Activated CD4-positive, alpha-beta memory T cell treated with anti-CD3 and anti-CD28 coated beads for 36 hours (primary cell): ENCODE measurements around the gene FHIT. TPM values are rescaled to one million over a fixed set of nuclear protein-coding genes. Genes with fewer than 3 reads are reported as not detected.

Experiments
- CTCF ChIA-PET: fragments of 350-600 bp; sonication (Branson Sonifier 250); formaldehyde crosslinking; loops from one replicate; lab custom pipeline; 2021; ENCODE audit warnings: antibody characterized with exemption, inconsistent platforms; lab: Charles Lee
- POLR2A ChIA-PET: fragments of 350-600 bp; sonication (Branson Sonifier 250); formaldehyde crosslinking; loops from one replicate; lab custom pipeline; 2021; ENCODE audit warnings: antibody characterized with exemption; lab: Charles Lee
- DNase-seq: peaks from one replicate; pipeline ENCODE4 v3.0.0-alpha.2; 2020
- H3K27ac Mint-ChIP-seq: one replicate; pipeline ENCODE4 v1.8.0; 2021; ENCODE audit warnings: mixed read lengths
- H3K27me3 Mint-ChIP-seq: one replicate; pipeline ENCODE4 v1.8.0; 2021; ENCODE audit warnings: mixed read lengths
- H3K36me3 Mint-ChIP-seq: one replicate; pipeline ENCODE4 v1.8.0; 2021; ENCODE audit warnings: mixed read lengths
- H3K4me1 Mint-ChIP-seq: one replicate; pipeline ENCODE4 v1.8.0; 2021; ENCODE audit warnings: low read depth, mixed read lengths
- H3K4me3 Mint-ChIP-seq: one replicate; pipeline ENCODE4 v1.8.0; 2021; ENCODE audit warnings: mild to moderate bottlenecking, mixed read lengths
- H3K9me3 Mint-ChIP-seq: one replicate; pipeline ENCODE4 v1.8.0; 2021; ENCODE audit warnings: mixed read lengths
- intact Hi-C: fragments of 100-400 bp; cut with micrococcal nuclease; formaldehyde crosslinking; loops from one replicate; pipeline ENCODE4 v1.15.1; 2023
- total RNA-seq, 2 experiments: library from RNA; stranded (reverse); gene quantifications; one replicate each; pipeline ENCODE4 v1.2.3, GENCODE V29; 2021

The FHIT gene
- total RNA-seq, 2 experiments from 2014 or later: 7.2 to 8.7 TPM

DNA sequence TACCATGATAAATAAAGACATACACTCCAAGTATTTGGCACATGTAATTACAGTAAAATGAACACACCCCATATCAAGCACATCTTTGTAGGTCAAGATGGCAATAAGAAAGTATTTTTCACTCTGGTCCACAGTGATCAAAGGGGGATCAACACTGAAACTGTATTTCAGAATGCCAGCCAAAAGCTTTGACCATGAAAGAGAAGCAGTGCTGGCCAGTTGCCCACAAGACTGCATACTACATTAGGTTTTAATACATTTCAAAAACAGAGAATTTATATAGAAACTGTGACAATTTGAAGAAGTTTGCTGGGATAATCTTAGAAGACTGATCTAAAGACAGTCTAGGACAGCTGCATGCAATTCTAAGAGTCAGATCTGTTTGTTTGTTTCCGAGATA lies 1035.3 kb downstream of the FHIT start:
- H3K36me3 Mint-ChIP-seq: no peaks in the 10 kb centered on the region
- intact Hi-C loops: no loop called here
- H3K27ac Mint-ChIP-seq: no peak overlapping the region
- H3K4me3 Mint-ChIP-seq: no peak overlapping the region
- no peaks in the 10 kb centered on the region for H3K27me3 Mint-ChIP-seq
- no peaks in the 10 kb centered on the region for H3K4me1 Mint-ChIP-seq
- CTCF ChIA-PET: no interaction called here
- DNase-seq: no peak
- H3K9me3 Mint-ChIP-seq: no peaks in the 10 kb centered on the region
- POLR2A ChIA-PET: no interaction called here

DNA sequence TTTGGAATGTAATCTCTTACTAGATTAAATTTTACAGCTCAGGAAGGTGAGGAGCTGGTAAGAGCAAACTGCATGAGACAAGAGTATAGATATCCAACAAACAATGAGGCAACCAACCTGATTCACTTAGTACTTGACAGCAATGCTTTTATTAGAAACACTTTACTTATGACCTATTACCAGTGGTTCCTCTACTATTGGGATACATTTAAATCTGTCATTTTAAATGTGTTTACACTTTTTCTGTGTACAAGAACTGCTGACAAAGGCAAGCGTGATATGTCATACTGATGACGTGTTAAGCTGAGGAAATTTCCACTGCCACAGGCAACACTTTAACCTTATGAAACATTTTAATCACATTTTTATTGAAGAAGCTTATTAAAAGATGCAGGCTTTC lies 1043.3 kb downstream of the FHIT start:
- no peaks in the 10 kb centered on the region for H3K36me3 Mint-ChIP-seq
- ChIA-PET CTCF (interaction anchor here (0.7 kb wide), 1 partner anchor 230 kb away, joined by 3 read pairs; no protein-coding TSS in a partner anchor), POLR2A (no interaction called here)
- peaks cover 5% of the 10 kb centered on the region for H3K9me3 Mint-ChIP-seq
- H3K4me1 Mint-ChIP-seq: no peaks in the 10 kb centered on the region
- H3K4me3 Mint-ChIP-seq: no peak overlapping the region
- no peaks in the 10 kb centered on the region for H3K27me3 Mint-ChIP-seq
- no peak for DNase-seq
- H3K27ac Mint-ChIP-seq: no peak overlapping the region
- intact Hi-C loops: no loop called here

DNA sequence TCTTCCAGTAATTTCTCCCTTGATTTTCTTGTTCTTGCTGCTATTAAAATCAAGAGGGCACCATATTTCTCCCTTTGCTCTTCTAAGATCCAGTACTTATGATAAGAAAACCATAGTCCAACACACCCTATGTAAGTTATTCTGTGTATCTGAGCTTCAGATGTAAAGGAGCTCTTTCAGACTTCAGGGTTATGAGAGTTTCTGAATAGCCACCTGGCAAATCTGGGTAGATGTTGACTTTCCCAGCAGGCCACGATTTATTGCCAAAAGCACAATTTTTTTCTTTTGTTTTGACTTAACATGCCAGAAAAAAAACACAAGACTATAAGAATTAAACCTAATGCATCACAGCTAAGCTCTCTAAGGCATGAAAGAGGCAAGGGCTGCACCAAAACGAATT lies 1045.0 kb downstream of the FHIT start:
- H3K27ac Mint-ChIP-seq: no peak overlapping the region
- POLR2A ChIA-PET: no interaction called here
- H3K4me1 Mint-ChIP-seq: no peaks in the 10 kb centered on the region
- no peak overlapping the region for H3K4me3 Mint-ChIP-seq
- no peak for DNase-seq
- H3K27me3 Mint-ChIP-seq: no peaks in the 10 kb centered on the region
- CTCF ChIA-PET: no interaction called here
- no peaks in the 10 kb centered on the region for H3K36me3 Mint-ChIP-seq
- intact Hi-C loops: no loop called here
- peaks cover 5% of the 10 kb centered on the region for H3K9me3 Mint-ChIP-seq

DNA sequence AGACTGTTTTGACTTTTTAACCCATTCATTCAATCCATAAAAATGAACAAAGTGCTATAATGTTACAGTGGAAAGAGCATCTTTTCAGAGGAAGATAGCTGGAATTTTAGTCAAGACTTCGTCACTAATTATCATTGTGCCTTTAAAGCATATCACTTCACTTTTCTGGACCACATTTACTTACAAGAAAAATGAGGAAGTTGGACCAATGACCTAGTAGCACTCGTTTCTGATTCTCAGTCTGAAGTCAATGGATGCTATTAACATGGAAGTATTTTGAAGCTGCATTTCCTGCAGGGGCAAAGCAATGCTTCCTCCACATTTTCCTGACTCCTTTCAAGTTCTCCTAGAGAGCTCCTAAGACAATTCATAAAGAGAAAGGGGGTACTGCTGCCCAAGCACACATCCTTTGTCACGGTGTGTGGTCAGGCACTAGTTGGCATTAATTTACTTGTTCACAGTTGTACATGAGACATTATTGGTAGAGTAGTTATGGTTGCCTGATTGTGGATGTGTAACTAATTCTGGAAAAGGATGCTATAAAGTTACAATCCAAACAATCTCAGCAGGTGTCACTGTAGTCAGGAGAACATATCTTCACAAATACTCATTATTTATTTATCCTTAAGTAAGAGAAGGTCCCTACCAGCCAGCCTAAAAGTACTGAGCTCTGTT lies 1049.1 kb downstream of the FHIT start:
- Mint-ChIP-seq H3K27me3 (no peaks in the 10 kb centered on the region), H3K27ac (no peak overlapping the region), H3K9me3 (no peaks in the 10 kb centered on the region), H3K36me3 (no peaks in the 10 kb centered on the region), H3K4me1 (no peaks in the 10 kb centered on the region), H3K4me3 (no peak overlapping the region)
- ChIA-PET POLR2A (no interaction called here), CTCF (no interaction called here)
- intact Hi-C loops: no loop called here
- no peak for DNase-seq

GRCh38 chr3:60199306-60199705 lies 1051.9 kb downstream of the FHIT start:
- CTCF ChIA-PET: no interaction called here
- H3K4me3 Mint-ChIP-seq: no peak overlapping the region

DNA sequence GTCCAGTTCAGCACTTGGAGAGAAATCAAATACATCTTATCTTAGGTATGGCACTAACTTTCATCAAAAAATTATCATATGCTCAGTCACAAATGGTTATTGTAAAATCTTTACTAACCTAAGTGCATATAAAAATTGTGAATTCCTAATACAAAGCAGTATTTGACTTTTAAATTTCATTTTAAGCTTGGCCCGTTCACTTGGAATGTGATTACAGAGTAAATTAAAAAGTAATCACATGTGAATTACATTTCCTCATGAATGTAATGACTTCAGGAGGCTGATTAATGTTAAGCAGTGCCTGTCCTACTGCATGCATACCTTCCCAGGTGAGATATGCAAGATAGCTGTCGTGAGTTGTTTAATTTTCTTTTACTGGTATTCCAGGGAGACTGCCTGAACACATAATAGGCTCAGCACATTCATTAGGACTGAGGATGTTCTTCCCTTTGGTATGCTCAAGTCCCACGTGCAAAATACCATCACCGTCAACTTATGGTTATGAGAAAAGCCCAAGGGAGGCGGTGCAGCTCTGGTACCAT lies 1053.0 kb downstream of the FHIT start:
- Mint-ChIP-seq H3K36me3 (no peaks in the 10 kb centered on the region), H3K4me1 (no peaks in the 10 kb centered on the region)
- intact Hi-C loops: no loop called here

More at GRCh38 chr3:60199306-60199705, 1051.9 kb downstream of the FHIT start:
- Mint-ChIP-seq H3K27ac (no peak overlapping the region), H3K9me3 (peaks cover 5% of the 10 kb centered on the region), H3K4me1 (no peaks in the 10 kb centered on the region), H3K27me3 (no peaks in the 10 kb centered on the region), H3K36me3 (no peaks in the 10 kb centered on the region)
- intact Hi-C loops: no loop called here
- DNase-seq: no peak
- POLR2A ChIA-PET: no interaction called here

DNA sequence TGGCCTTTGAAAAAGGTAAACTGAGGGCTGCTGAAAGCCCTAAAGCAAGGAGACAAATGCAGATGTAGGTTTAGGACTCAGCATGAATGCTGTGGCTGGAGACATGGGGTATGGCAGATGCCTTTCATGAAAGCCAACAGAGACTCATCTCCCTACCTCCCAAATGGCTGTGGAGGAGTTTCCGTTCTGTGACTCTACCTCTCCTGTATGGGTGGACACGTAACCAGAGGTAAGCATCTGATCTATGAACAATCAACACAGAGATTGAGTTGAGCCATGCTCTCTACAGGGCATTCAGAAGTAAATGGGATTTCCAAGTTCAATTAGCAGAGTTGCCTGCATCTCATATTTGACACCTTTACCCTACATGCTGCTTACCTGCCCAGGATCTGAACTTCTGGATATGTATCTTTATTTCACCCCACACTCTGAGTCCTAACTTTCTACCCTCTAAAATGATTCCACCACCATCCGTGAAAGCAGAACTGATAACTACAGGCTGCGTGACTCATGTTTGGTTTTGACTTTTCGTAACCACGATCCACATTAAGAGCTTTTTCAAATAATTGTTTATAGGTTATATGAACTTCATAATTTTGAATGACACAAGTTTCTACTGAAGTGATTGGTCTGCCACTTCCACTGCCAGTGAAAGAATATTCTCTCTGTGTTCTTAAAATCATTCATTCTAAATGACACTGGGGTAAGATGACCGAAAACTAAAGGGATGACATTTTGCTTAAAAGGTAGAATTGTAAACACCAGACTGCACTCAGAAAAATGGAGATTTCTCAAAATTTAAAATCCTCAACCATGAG lies 1058.7 kb downstream of the FHIT start:
- Mint-ChIP-seq H3K36me3 (no peaks in the 10 kb centered on the region), H3K27ac (peak overlapping the region; percentile 64), H3K4me1 (peaks cover 29% of the 10 kb centered on the region), H3K27me3 (peaks cover 3% of the 10 kb centered on the region), H3K9me3 (peaks cover 7% of the 10 kb centered on the region), H3K4me3 (no peak overlapping the region)
- ChIA-PET POLR2A (no interaction called here), CTCF (no interaction called here)
- DNase-seq: peak; percentile 48
- intact Hi-C loops: loop anchor here (1.0 to 5.0 kb wide), 4 partner anchors 112 to 625 kb away; no protein-coding TSS in a partner anchor

More for the DNA sequence above, 1053.0 kb downstream of the FHIT start:
- Mint-ChIP-seq H3K4me3 (no peak overlapping the region), H3K9me3 (peaks cover 7% of the 10 kb centered on the region), H3K27ac (no peak overlapping the region), H3K27me3 (no peaks in the 10 kb centered on the region)
- DNase-seq: no peak
- ChIA-PET CTCF (no interaction called here), POLR2A (no interaction called here)

GRCh38 chr3:60190073-60190472 lies 1061.2 kb downstream of the FHIT start:
- ChIA-PET CTCF (no interaction called here), POLR2A (no interaction called here)
- peak; percentile 28 for DNase-seq
- Mint-ChIP-seq H3K36me3 (peaks cover 3% of the 10 kb centered on the region), H3K4me1 (peaks cover 29% of the 10 kb centered on the region), H3K9me3 (peaks cover 7% of the 10 kb centered on the region), H3K4me3 (no peak overlapping the region), H3K27ac (peak overlapping the region; percentile 76), H3K27me3 (peaks cover 6% of the 10 kb centered on the region)
- intact Hi-C loops: loop anchor here (5.0 kb wide), 1 partner anchor 623 kb away; no protein-coding TSS in a partner anchor

GRCh38 chr3:60189304-60189703 lies 1061.9 kb downstream of the FHIT start:
- Mint-ChIP-seq H3K4me1 (peaks cover 29% of the 10 kb centered on the region), H3K4me3 (no peak overlapping the region)

GRCh38 chr3:60188803-60189202 lies 1062.4 kb downstream of the FHIT start:
- peaks cover 29% of the 10 kb centered on the region for H3K4me1 Mint-ChIP-seq
- CTCF ChIA-PET: interaction anchor here (0.6 kb wide), 1 partner anchor 72 kb away, joined by 3 read pairs; no protein-coding TSS in a partner anchor
- DNase-seq: no peak
- POLR2A ChIA-PET: no interaction called here
- H3K27ac Mint-ChIP-seq: peak overlapping the region; percentile 42
- peaks cover 2% of the 10 kb centered on the region for H3K9me3 Mint-ChIP-seq
- peaks cover 6% of the 10 kb centered on the region for H3K27me3 Mint-ChIP-seq
- no peak overlapping the region for H3K4me3 Mint-ChIP-seq
- intact Hi-C loops: no loop called here
- H3K36me3 Mint-ChIP-seq: peaks cover 3% of the 10 kb centered on the region

More at GRCh38 chr3:60189304-60189703, 1061.9 kb downstream of the FHIT start:
- H3K36me3 Mint-ChIP-seq: peaks cover 3% of the 10 kb centered on the region
- no peak for DNase-seq
- H3K9me3 Mint-ChIP-seq: peaks cover 2% of the 10 kb centered on the region
- peak overlapping the region; percentile 42 for H3K27ac Mint-ChIP-seq
- CTCF ChIA-PET: no interaction called here
- POLR2A ChIA-PET: no interaction called here
- intact Hi-C loops: no loop called here
- H3K27me3 Mint-ChIP-seq: peaks cover 6% of the 10 kb centered on the region

- no peak overlapping the region for H3K27ac Mint-ChIP-seq
- peaks cover 6% of the 10 kb centered on the region for H3K27me3 Mint-ChIP-seq
- CTCF ChIA-PET: no interaction called here
- no peaks in the 10 kb centered on the region for H3K9me3 Mint-ChIP-seq
- POLR2A ChIA-PET: no interaction called here
- peaks cover 3% of the 10 kb centered on the region for H3K36me3 Mint-ChIP-seq
- peaks cover 21% of the 10 kb centered on the region for H3K4me1 Mint-ChIP-seq
- no peak overlapping the region for H3K4me3 Mint-ChIP-seq
- DNase-seq: no peak
- intact Hi-C loops: no loop called here
Observed at GRCh38 chr3:60187343-60187742, 1063.9 kb downstream of the FHIT start.

DNA sequence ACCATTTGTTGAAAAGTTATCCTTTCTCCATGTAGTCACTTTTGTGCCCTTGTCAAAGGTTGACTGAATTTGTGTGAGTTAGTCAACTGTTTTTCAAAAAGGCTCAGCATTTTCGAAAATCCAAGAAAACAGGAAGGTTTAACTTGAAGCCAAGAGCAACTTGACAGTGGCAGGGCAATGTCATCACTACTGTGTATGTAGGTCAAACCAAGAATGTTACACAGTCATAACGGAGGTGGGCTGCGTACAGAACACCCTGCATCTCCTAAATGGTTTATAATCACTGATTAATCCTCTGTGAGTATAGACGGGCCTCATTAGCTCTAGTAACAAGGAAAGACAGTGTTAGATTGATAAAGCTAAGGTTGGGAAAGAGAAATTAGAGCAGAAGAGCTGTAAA lies 1064.9 kb downstream of the FHIT start:
- peaks cover 18% of the 10 kb centered on the region for H3K4me1 Mint-ChIP-seq
- no peaks in the 10 kb centered on the region for H3K9me3 Mint-ChIP-seq
- H3K27ac Mint-ChIP-seq: no peak overlapping the region
- intact Hi-C loops: no loop called here
- H3K27me3 Mint-ChIP-seq: peaks cover 6% of the 10 kb centered on the region
- POLR2A ChIA-PET: no interaction called here
- CTCF ChIA-PET: interaction anchor here (0.6 kb wide), 1 partner anchor 213 kb away, joined by 3 read pairs; no protein-coding TSS in a partner anchor
- peaks cover 3% of the 10 kb centered on the region for H3K36me3 Mint-ChIP-seq
- DNase-seq: no peak
- H3K4me3 Mint-ChIP-seq: no peak overlapping the region
